GM18508 (cell line): Measurements from ENCODE around the gene NFILZ.
"Not testable (repeated sequence)": the region's sequence is repeated elsewhere in the genome, so short reads cannot be mapped to it uniquely, and the experiment has no call there.

Experiments
- ATAC-seq: cut with Tn5 transposase; IDR thresholded peaks from one replicate; pipeline ENCODE4 v1.9.1; 2021; ENCODE audit warnings: moderate number of reproducible peaks; ENCODE audit not compliant: insufficient read depth, unreplicated experiment

The NFILZ gene

DNA sequence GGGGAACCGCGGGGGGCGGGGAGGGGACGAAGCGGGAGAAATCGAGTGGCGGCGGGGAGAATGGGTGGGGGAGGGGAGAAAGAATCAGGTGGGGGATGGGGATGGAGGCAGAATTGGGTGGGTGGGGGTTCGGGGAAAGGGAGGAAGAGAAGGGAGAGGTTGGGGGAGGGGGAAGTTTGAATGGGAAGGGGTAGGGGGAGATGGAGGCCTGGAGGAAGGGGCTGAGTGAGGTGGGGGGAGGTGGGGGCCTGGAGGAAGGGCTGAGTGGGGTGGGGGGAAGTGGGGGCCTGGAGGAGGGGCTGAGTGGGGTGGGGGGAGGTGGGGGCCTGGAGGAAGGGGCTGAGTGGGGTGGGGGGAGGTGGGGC is 19.5 kb upstream of the NFILZ start:
- no peak for ATAC-seq

DNA sequence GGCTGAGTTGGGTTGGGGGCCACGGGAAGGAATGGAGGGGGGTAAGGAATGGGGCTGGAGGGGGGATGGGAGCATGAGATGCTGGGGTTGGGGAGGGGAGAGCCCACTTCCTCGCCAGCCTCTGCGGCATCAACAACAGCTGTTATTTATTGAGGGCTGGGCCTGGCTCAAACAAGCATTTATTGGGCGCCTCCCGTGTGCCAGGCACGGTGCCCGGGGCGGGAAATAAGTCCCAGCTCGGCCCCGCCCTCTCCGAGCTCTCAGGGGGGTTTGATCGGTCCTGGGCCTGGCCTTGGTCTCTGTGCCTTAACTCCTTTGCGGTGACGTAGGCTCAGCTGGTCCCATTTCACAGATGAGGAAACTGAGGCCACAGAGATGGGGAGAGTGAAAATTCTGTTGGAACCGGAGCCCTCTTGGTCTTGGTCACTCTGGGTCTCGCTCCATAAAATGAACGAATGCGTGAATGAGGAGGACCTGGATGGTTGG is 19.0 kb upstream of the NFILZ start:
- ATAC-seq, result no peak

DNA sequence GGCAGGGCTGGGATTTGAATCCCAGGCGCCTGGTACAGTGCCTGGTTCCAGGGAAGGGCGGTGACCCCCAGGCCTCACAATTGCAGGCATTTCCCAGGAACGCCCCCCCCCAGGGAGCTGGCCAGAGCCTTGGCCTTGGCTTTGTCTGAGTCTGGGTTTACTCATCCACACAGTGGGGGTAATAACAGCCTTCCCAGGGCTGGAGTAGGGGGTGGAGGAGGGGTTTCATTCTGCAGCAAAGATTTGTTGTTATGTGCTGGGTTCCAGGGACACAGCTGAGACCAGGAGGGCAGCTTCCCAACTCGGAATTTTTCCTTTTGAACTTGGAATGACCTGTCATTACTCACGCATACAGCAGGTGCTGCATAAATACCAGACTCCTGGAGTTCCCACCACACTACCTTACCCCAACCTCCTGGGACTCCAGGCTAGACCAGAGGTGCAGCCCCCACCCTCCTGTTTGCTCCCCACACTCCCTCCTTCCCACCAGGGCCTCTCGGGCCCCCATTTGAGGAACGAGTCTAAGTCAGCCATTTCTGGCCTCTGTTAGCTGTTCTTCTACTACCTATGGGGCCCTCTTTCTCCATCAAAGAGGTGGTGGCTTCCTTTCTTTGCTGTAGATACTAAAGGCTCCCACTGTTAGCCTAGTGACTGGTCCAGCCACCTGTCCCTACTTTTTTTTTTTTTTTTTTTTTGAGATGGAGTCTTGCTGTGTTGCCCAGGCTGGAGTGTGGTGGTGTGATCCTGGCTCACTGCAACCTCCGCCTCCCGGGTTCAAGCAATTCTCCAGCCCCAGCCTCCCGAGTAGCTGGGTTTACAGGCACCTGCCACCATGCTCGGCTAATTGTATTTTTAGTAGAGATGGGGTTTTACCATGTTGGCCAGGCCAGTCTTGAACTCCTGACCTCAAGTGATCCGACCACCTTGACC is 18.3 kb upstream of the NFILZ start:
- no peak for ATAC-seq

DNA sequence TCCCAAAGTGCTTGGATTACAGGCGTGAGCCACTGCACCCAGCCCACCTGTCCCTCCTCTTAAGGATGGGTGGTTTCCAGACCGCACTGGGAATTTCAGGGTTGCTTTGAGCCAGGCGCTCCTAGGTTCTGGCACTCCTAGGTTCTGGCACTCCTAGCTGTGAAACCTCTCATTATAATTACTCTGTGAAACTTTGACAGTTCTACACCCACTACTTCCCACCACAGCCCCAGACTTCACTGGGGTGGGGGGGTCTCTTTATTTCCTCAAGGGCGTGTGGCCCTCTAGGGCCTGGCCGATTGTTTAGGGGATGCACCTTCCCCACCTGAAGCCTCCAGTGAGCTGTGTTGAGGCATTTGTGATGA is 17.6 kb upstream of the NFILZ start:
- no peak for ATAC-seq

DNA sequence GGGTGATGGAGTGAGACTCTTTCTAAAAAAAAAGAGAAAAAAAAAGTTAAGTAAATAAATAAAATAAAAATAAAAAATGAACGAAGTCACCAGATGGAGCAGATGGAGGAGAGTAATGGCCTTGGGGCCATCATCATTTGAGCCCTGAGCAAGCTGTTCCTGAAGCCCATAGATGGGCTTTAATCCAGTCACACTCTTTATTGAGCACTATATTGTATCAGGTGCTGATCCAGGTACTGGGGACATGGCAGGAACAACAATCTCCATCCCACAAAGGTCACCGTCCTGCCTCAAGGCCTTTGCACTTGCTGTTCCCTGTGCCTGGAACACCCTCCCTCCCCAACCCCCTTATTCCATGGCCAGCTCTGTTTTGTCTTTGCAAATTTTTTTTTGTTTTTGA is 16.0 kb upstream of the NFILZ start:
- no peak for ATAC-seq

DNA sequence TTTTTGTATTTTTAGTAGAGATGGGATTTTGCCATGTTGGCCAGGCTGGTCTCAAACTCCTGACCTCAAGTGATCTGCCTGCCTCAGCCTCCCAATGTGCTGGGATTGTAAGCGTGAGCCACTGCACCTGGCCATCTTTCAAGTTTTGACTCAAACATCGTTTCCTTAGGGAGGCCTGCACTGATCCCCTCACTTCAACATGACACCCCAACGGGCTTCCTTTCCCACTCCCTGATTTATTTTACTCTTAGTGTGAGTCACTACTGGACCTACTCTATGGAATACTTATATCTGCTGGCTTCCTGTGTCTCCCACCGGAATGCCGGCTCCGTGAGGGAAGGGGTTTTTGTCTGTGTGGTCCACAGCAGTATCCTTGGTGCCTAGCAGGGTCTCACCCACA is 15.4 kb upstream of the NFILZ start:
- ATAC-seq, result no peak

DNA sequence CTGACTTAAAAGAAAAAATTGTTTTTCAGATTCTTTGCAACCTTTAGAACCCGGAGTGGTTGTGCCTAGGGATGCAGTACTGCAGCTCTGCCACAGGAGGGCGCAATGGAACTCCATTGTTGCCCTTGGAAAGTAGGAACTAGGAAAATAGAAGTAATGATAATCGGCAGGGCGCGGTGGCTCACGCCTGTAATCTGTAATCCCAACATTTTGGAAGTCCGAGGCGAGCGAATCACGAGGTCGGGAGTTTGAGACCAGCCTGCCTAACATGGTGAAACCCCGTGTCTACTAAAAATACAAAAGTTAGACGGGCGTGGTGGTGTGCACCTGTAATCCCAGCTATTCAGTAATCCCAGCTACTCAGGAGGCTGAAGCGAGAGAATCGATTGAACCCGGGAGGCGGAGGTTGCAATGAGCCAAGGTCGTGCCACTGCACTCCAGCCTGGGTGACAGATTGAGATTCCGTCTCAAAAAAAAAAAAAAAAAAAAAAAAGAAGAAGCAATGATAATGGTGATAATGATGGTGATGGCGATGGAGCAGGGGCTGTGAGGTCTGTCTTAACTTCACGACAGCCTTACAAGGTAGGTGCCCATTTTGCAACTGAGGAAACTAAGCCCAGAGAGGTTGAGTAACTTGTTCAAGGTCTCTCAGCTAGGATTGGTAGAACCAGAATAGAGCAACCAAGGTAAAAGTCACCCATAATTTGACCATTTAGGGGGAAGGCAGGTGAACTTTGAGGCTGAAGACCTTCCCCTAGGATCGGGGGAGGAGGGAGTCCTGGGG is 14.4 kb upstream of the NFILZ start:
- no peak for ATAC-seq

DNA sequence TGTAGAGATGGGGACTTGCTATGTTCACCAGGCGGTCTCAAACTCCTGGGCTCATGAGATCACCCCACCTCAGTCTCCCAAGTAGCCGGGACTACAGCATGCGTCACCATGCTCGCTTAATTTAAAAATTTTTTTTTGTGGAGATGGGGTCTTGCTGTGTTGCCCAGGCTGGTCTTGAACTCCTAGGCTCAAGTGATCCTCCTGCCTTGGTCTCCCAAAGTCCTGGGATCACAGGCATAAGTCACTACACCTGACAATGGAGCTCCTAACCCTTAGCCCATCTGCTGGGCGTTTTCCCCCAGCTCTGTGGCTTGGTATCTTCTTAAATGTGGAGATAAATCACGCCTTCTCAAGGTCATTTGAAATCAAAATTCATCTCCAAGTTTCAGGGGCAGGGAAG is 13.6 kb upstream of the NFILZ start:
- no peak for ATAC-seq

DNA sequence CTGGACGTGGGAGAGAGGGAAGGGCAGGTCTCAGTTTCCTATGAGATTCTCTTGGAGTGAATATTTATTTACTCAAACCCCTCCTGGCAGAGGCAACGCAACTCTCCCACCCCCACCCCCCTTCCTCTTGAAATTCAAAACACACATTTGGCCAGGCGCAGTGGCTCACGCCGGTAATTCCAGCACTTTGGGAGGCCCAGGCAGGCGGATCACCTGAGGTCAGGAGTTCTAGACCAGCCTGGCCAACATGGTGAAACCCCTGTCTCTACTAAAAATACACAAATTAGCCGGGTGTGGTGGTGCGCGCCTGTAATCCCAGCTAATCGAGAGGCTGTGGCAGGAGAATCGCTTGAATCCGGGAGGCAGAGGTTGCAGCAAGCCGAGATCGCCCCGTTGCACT is 13.1 kb upstream of the NFILZ start:
- ATAC-seq, result not testable (repeated sequence)

DNA sequence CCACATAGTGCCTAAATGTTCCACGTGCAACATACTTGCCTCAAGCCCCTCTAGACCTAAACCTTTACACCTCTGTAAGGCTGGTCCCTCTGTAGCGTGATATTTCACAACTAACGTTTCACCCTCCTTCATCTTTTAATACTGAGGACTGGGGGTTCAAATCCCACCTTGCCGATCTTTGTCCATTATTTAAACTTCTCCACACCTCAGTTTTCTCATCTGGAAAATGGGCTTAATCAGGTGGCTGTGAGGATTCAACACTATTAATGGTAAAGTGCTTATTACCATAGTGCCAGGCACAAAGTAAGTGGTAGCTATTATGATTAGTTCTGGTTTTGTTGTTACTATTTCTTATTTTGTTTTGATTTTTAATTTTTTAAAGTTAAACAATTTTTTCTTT is 12.4 kb upstream of the NFILZ start:
- ATAC-seq, result no peak

DNA sequence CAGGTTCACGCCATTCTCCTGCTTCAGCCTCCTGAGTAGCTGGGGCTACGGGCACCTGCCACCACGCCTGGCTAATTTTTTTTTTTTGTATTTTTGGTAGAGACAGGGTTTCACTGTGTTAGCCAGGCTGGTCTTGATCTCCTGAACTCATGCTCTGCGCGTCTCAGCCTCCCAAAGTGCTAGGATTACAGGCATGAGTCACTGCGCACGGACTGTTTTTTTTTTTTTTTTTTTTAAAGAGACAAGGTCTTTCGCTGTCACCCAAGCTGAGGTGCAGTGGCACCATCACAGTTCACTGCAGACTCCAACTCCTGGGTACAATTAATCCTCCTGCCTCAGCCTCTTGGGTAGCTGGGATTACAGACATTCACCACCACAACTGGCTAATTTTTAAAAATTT is 11.7 kb upstream of the NFILZ start:
- no peak for ATAC-seq

DNA sequence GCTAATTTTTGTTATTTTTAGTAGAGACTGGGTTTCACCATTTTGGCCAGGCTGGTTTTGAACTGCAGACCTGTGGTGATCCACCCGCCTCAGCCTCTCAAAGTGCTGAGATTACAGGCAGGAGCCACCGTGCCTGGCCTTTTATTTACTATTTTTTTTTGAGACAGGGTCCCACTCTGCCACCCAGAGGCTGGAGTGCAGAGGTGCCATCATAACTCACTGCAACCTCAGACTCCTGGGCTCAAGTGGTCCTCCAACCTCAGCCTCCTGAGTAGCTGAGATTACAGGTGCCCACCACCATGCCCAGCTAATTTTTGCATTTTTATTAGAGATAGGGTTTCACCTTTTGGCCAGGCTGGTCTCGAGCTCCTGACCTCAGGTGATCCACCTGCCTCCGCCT is 7.5 kb upstream of the NFILZ start:
- not testable (repeated sequence) for ATAC-seq

DNA sequence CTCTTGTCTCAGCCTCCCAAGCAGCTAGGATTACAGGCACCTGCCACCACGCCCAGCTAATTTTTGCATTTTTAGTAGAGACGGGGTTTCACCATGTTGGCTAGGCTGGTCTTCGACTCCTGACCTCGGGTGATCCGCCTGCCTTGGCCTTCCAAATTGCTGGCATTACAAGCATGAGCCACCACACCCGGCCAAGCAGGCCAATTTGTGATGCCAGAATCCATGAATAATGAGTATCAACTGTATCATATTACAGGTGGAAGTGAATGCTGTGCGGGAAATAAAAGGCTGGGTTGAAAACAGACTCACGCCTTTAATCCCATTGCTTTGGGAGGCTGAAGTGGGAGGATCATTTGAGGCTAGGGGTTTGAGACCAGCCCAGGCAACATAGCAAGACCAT is 3.6 kb upstream of the NFILZ start:
- ATAC-seq, result no peak

DNA sequence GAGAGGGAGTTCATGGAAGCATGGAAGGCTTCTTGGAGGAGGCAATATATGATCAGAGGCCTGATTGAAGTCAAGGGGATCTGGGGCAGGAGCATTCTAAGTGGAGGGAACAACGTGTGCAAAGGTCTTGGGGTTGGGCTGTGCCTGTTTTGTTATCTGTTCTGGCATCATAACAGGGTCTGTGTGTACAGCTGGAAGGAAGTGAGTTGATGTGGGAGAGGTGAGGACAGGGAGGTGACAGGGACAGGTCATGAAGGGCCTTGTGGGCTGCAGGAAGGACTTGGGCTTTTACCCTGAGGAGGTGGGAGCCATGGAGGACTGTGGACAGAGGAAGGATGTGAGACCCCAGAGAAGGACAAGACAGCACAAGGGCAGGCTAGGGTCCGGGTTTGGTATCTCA is 1.2 kb upstream of the NFILZ start:
- ATAC-seq, result no peak

DNA sequence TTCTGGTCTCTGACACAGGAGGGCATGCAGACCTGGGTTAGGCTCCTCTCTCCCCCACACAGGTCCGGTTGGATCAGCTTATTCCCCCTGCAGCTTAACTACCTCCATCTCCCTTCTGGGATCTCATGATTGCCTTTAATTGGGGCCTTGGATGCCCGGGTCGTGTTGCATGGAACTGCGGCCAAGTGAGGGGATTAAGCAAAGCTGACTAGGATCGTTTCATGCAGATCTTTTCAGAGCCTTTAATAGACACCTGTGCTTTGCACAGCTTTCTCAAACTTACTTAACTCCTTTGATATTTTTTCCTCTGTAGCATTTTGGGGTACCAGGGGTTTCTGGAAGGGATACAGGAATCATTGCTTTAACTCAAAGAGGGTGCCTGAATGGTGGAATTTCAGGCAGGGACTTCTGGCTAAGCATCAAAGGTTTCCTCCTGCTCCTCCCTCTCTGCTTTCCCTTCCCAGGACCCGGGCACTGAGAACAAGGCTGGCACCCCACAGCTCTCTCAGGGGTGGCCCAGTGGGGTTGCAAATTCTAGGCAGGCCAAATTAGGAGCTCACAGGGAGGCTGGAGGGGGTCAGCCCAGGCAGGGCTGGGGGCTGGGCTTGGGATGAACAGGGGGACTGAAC is 477 bp downstream of the NFILZ start:
- no peak for ATAC-seq

DNA sequence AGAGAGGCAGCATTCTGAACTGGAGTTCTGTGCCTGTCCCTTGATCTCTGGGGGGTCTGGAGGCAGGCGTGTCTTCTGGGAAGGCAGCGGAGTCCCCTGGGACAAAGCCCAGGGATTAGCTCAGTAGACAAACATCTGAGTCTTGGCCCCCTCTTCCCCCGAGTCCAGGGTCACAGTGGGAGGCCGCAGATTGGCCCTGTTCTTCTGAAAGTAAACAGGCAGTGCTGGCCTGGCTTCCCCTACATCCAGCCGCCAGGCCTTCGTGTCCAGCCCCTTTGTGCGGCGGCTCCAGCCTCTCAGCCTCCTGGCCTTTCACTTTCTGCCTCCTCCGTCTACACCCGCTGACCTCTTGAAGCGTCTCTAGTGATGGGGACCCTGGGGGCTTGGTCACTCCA is 989 bp downstream of the NFILZ start:
- ATAC-seq, result no peak

DNA sequence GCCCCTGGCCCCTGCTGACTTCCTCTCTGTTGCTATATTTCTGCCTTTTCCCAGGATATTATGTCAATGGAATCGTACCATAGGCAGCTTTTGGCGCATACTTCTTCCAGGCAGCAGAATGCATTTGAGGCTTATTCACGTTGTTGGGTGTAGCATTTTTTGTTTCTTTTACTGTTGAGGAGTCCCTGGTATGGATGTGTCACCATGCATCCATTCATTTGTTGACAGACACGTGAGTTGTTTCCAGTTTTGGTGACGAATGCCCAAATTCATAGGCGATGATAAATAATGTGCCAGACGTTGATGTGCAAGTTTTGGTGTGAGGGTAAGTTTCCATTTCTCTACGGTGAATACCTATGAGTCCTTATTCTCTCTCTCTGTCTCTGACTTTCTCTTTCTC is 5.0 kb downstream of the NFILZ start:
- ATAC-seq, result no peak

DNA sequence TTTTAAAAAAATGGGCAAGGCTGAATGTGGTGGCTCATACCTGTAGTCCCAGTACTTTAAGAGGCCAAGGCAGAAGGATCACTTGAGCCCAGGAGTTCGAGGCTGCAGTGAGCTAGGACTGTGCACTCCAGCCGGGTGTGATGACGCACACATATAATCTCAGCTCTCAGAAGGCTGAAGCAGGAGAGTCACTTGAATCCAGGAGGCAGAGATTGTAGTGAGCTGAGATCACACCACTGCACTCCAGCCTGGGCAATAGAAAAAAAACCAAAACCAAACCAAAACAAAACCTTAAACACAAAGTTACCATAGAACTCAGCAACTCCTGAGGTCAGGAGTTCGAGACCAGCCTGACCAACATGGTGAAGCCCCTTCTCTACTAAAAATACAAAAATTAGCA is 6.6 kb downstream of the NFILZ start:
- ATAC-seq, result not testable (repeated sequence)

DNA sequence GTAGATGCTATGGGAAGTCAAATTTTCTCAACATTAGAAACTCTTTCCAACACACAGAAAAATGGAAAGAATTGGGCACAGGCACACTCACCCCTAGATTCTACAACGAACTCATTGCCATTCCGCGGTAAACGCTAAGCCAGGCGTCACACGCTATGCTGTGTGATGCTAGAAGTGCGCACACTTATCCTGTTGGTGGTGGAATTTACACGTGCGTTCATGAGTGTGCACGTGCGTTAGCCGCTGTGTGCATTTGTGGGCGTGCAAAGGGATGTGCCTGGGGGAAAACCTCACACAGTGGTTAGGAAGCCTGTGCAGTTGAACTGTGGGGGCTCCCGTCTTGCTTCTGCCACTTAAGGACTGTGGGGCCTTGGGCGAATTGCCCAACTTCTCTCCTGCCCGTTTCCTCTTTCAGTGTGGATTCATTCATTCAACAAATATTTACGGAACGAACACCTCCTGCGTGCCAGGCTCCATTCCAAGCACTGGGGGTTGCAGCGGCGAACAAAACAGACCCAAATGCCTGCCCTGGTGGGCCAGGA is 7.7 kb downstream of the NFILZ start:
- no peak for ATAC-seq

DNA sequence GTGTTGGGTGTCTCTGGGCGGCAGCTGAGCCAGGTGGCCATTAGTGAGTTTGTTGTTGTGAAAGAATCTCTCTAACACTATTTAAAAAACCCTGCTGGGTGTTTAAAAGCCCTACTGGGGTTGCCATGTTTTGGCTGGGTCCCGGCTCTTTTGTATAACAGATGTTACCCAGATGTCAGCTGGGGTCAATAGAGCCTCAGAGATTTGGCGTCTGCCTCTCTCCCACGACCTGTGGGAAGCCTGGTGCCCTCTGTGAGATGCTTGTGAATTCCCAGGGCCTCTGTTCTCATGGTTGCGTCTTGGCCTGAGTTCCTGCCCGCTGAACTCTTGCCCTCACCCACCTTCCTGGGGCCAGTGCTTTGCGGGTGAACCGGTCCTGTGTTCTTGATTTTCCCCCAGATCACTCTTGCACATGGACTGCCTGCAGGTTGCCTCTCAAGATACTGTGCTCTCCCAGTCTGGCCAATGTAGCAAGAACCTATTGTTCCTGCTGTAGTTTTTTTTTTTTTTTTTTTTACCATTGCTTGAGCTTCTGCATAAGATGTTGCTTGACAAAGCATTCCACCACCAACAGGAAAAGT is 9.5 kb downstream of the NFILZ start:
- no peak for ATAC-seq
